ENCODE measurements around the gene G6PD. TPM values are rescaled to one million over a fixed set of nuclear protein-coding genes. Genes with fewer than 3 reads are reported as not detected.

Gene G6PD
- total RNA-seq, 1 donor from 2014 or later, result 57.9 TPM

Other genes with a start within 250 kb of the G6PD start
- gene FLNA, start 172.2 kb downstream of the G6PD start, total RNA-seq (ENCODE audit: low replicate concordance), result 806 and 851 TPM in 2 replicates
- gene EMD, start 167.6 kb downstream of the G6PD start, total RNA-seq (ENCODE audit: low replicate concordance), result 56.7 and 62.7 TPM in 2 replicates
- 2,880 and 3,042 TPM in 2 replicates for gene RPL10, start 148.5 kb downstream of the G6PD start, total RNA-seq (ENCODE audit: low replicate concordance)
- gene DNASE1L1, start 137.6 kb downstream of the G6PD start, total RNA-seq (ENCODE audit: low replicate concordance), result 13.3 and 14.4 TPM in 2 replicates
- 30.5 and 46.1 TPM in 2 replicates for gene TAFAZZIN, start 135.3 kb downstream of the G6PD start, total RNA-seq (ENCODE audit: low replicate concordance)
- 105 and 159 TPM in 2 replicates for gene ATP6AP1, start 118.2 kb downstream of the G6PD start, total RNA-seq (ENCODE audit: low replicate concordance)
- 105 and 159 TPM in 2 replicates for gene GDI1, start 109.7 kb downstream of the G6PD start, total RNA-seq (ENCODE audit: low replicate concordance)
- 59.2 and 63.8 TPM in 2 replicates for gene FAM50A, start 102.7 kb downstream of the G6PD start, total RNA-seq (ENCODE audit: low replicate concordance)
- gene PLXNA3, start 88.6 kb downstream of the G6PD start, total RNA-seq (ENCODE audit: low replicate concordance), result 62.9 and 85.1 TPM in 2 replicates
- 12.9 and 15.9 TPM in 2 replicates for gene LAGE3, start 67.6 kb downstream of the G6PD start, total RNA-seq (ENCODE audit: low replicate concordance)
- gene UBL4A, start 60.2 kb downstream of the G6PD start, total RNA-seq (ENCODE audit: low replicate concordance), result 23.3 and 28.7 TPM in 2 replicates
- gene SLC10A3, start 56.2 kb downstream of the G6PD start, total RNA-seq (ENCODE audit: low replicate concordance), result 13.0 and 23.0 TPM in 2 replicates
- gene FAM3A, start 30.6 kb downstream of the G6PD start, total RNA-seq (ENCODE audit: low replicate concordance), result 34.1 and 35.9 TPM in 2 replicates
- 14.6 and 15.5 TPM in 2 replicates for gene IKBKG, start 774 bp upstream of the G6PD start, total RNA-seq (ENCODE audit: low replicate concordance)
- gene CTAG1A, start 38.3 kb upstream of the G6PD start, total RNA-seq (ENCODE audit: low replicate concordance), result not detected in 2 replicates
- gene CTAG1B, start 72.4 kb upstream of the G6PD start, total RNA-seq (ENCODE audit: low replicate concordance), result not detected in 2 replicates
- gene CTAG2, start 106.7 kb upstream of the G6PD start, total RNA-seq (ENCODE audit: low replicate concordance), result not detected in 2 replicates
- gene GAB3, start 204.2 kb upstream of the G6PD start, total RNA-seq (ENCODE audit: low replicate concordance), result 0.19 TPM in 1 of 2 replicates, not detected in the other
- gene DKC1, start 216.0 kb upstream of the G6PD start, total RNA-seq (ENCODE audit: low replicate concordance), result 52.0 and 62.7 TPM in 2 replicates